ENCODE measurements around the gene KCNE3. TPM values are rescaled to one million over a fixed set of nuclear protein-coding genes. Genes with fewer than 3 reads are reported as not detected.

Gene KCNE3
- total and polyA plus RNA-seq, 10 of the 15 experiments (the other 5 are each of a cell fraction or from before 2014, with no cell fraction given) = not detected

- TF ChIP-seq RCOR1 (conservative IDR thresholded peaks at IDR 0.05; ENCODE audit: low read depth, low read length) (no peak), MYC (IDR thresholded peaks at IDR 0.05; ENCODE audit: insufficient read depth, insufficient read length, insufficient replicate concordance, low read length, severe bottlenecking) (no peak), MYB (IDR thresholded peaks at IDR 0.05; ENCODE audit: borderline replicate concordance, low read depth, low read length) (no peak), NBN (IDR thresholded peaks at IDR 0.05) (no peak), SIX5 (IDR thresholded peaks at IDR 0.05; ENCODE audit: low read depth, low read length, severe bottlenecking) (no peak), ZNF207 (IDR thresholded peaks at IDR 0.05; ENCODE audit: borderline replicate concordance) (no peak)
Measured at GRCh38 chr11:74452366-74452765, 15.0 kb downstream of the KCNE3 start (continued).

GRCh38 chr11:74450318-74450717 is 17.0 kb downstream of the KCNE3 start:
- ChIA-PET CTCF (interaction anchor here (0.6 to 12.1 kb wide), 44 partner anchors 8 to 486 kb away, joined by 3 to 262 read pairs (median 5); partner anchors contain the start of genes LIPT2, PGM2L1 and POLD3), POLR2A (interaction anchor here (2.2 kb wide), 1 partner anchor 60 kb away, joined by 7 read pairs; no protein-coding TSS in a partner anchor), RAD21 (ENCODE audit: unreplicated experiment) (interaction anchor here (1.0 to 4.9 kb wide), 12 partner anchors 12 to 486 kb away, joined by 3 to 77 read pairs (median 6); partner anchors contain the start of genes LIPT2 and PGM2L1), SMC1A (ENCODE audit: uncharacterized antibody, unreplicated experiment) (interaction anchor here (0.6 to 6.0 kb wide), 20 partner anchors 10 to 489 kb away, joined by 3 to 66 read pairs (median 4); partner anchors contain the start of gene PGM2L1)
- Histone ChIP-seq H3K27ac (ENCODE audit: control insufficient read depth, insufficient read depth) (no peak overlapping the region), H3K9ac (ENCODE audit: control insufficient read depth, insufficient read depth, low read length) (no peak overlapping the region), H3K4me1 (ENCODE audit: control insufficient read depth, insufficient read depth, low read length) (peaks cover 3% of the 10 kb centered on the region), H3K4me2 (ENCODE audit: control insufficient read depth, insufficient read depth) (no peak overlapping the region), H4K20me1 (ENCODE audit: control insufficient read depth, insufficient read depth) (no peaks in the 10 kb centered on the region), H3K79me2 (ENCODE audit: control insufficient read depth, insufficient read depth, low read length) (no peaks in the 10 kb centered on the region), H3K27me3 (replicated peaks in 1 of 2; ENCODE audit: control insufficient read depth in 2 of 2, insufficient read depth in 2 of 2, low read length in 1 of 2) (no peaks in the 10 kb centered on the region), H2AFZ (ENCODE audit: control insufficient read depth, low read depth, low read length) (no peak overlapping the region), H3K4me3 (no peak overlapping the region), H3K36me3 (ENCODE audit: control insufficient read depth in 2 of 2, insufficient read depth in 2 of 2, low read length in 1 of 2) (no peaks in the 10 kb centered on the region), H3K9me3 (replicated peaks; ENCODE audit: control insufficient read depth, insufficient read depth, low read length) (no peaks in the 10 kb centered on the region)
- no peak for DNase-seq (ENCODE audit: low read depth, low spot score)
- no peak for ATAC-seq
- FAIRE-seq = no peak
- in situ Hi-C loops (cut with MboI) (loop anchor here (5.0 to 10.0 kb wide), 2 partner anchors 58 to 274 kb away; no protein-coding TSS in a partner anchor), intact Hi-C loops (cut with micrococcal nuclease; ENCODE audit: unreplicated experiment) (no loop called here)
- no TSS peak for BruUV-seq (replicated peaks)
- 66% methylated on average over 6 of the region's 6 CpGs for WGBS (ENCODE audit: insufficient coverage, insufficient replicate concordance, low lambda C conversion rate, missing lambda C conversion rate)
- TF ChIP-seq ZNF217 (IDR thresholded peaks at IDR 0.05) (no peak), NFYA (IDR thresholded peaks at IDR 0.05; ENCODE audit: borderline replicate concordance, low read depth, low read length) (no peak), USF1 (IDR thresholded peaks at IDR 0.05; ENCODE audit: borderline replicate concordance, extremely low read length, insufficient read depth, low read depth, low read length) (no peak), SUPT20H (IDR thresholded peaks at IDR 0.05; ENCODE audit: borderline replicate concordance, control insufficient read depth, low read depth, low read length) (no peak), CHD2 (IDR thresholded peaks at IDR 0.05; ENCODE audit: borderline replicate concordance, low read depth, low read length) (no peak), IKZF2 (IDR thresholded peaks at IDR 0.05) (no peak), BACH1 (IDR thresholded peaks at IDR 0.05; ENCODE audit: borderline replicate concordance) (no peak), PRDM15 (CRISPR knock-in tag; IDR thresholded peaks at IDR 0.05) (no peak), YY1 (IDR thresholded peaks at IDR 0.05; ENCODE audit: low read depth, low read length) (no peak), MEF2A (IDR thresholded peaks at IDR 0.05; ENCODE audit: insufficient read depth, low read depth, low read length) (no peak), SMAD1 (IDR thresholded peaks at IDR 0.05; ENCODE audit: low read depth, partially characterized antibody) (no peak), ETV6 (conservative IDR thresholded peaks at IDR 0.05 in 1 of 2, IDR thresholded peaks at IDR 0.05 in 1 of 2; ENCODE audit: borderline replicate concordance in 1 of 2, low read depth in 1 of 2) (no peak)
